Heart left ventricle (tissue), 13 donors: ENCODE results near the gene LRFN3.

Experiments used
- CTCF ChIP-seq, 12 donors: fragments of 200-600 bp; sonication (generic) in 4 of 12; IDR thresholded peaks; one replicate each; pipeline versions ENCODE4 v1.5.0 to v1.8.0; 2018 to 2022; ENCODE audit warnings: antibody characterized with exemption in 12 of 12, mild to moderate bottlenecking in 5 of 12
- POLR2A ChIP-seq, 2 donors: fragments of 450-650 bp; IDR thresholded peaks; one replicate each; pipeline ENCODE4 v1.6.1; 2017; ENCODE audit warnings: antibody characterized with exemption in 2 of 2, mild to moderate bottlenecking in 2 of 2, moderate library complexity in 2 of 2
- donor health status: ischemic (EF 13 %, LVEDD 7.1; RV severe dilation, severe dysfunction).
- donor health status: DM: no; HTN: yes; CAD: no.
- donor health status: DM: no; HTN: no; CAD: no.
- donor health status: ischemic (EF 25% LVEDD 6.9; RV normal size, moderate dysfunction).
- donor health status: ischemic (EF 25% LVEDD 5.7; RV mildly dilated, moderate dysfunction).
- donor health status: ischemic (EF 35%, LVEDD 5.7; RV mildly dilated, moderate dysfunction).
- donor health status: nonischemic (EF 11% LVEDD 7.7; RV severe dilation, severe dysfunction).
- donor health status: DM: yes; HTN: yes; CAD: no.
- donor health status: PGD.
- donor health status: ischemic (EF 29% LVEDD 5.4; RV normal size, mild dysfunction).
- donor health status: nonischemic (EF 23%, LVEDD 6.1; RV moderate dilation, normal function).

GRCh38 chr19:35889370-35890112 lies 46.6 kb upstream of the LRFN3 start:
- TF ChIP-seq CTCF (IDR thresholded peaks at IDR 0.05) (no peak), POLR2A (IDR thresholded peaks at IDR 0.05) (no peak)
